SJCRH30 (cell line): ENCODE results near the gene APC2. TPM values are rescaled to one million over a fixed set of nuclear protein-coding genes. Genes with fewer than 3 reads are reported as not detected.
A peak's percentile ranks its signal among the peaks of the same experiment; 100 is the strongest.
"Not testable (repeated sequence)": the region's sequence is repeated elsewhere in the genome, so short reads cannot be mapped to it uniquely, and the experiment has no call there.

Experiments
- DNase-seq, 2 experiments: peaks; one replicate each; pipeline ENCODE4 v3.0.0-alpha.2; 2015 to 2020
- H3K27ac ChIP-seq: fragments of 250-450 bp; sonication (Bioruptor Pico); 2 replicates; pipeline ENCODE4 v1.5.1; 2020; ENCODE audit warnings: mild to moderate bottlenecking, moderate library complexity
- H3K27me3 ChIP-seq: fragments of 250-450 bp; sonication (Bioruptor Pico); 2 replicates; pipeline ENCODE4 v1.5.1; 2020; ENCODE audit warnings: mild to moderate bottlenecking, moderate library complexity
- H3K36me3 ChIP-seq: fragments of 250-450 bp; sonication (Bioruptor Pico); 2 replicates; pipeline ENCODE4 v1.5.1; 2020; ENCODE audit warnings: mild to moderate bottlenecking, moderate library complexity
- H3K4me1 ChIP-seq: fragments of 250-450 bp; sonication (Bioruptor Pico); 2 replicates; pipeline ENCODE4 v1.5.1; 2020; ENCODE audit warnings: mild to moderate bottlenecking, moderate library complexity
- H3K4me3 ChIP-seq: fragments of 250-450 bp; sonication (Bioruptor Pico); 2 replicates; pipeline ENCODE4 v1.5.1; 2020; ENCODE audit warnings: mild to moderate bottlenecking, moderate library complexity
- H3K9me3 ChIP-seq: fragments of 250-450 bp; sonication (Bioruptor Pico); replicated peaks from 2 replicates; pipeline ENCODE4 v1.5.1; 2020; ENCODE audit warnings: mild to moderate bottlenecking, moderate library complexity
- total RNA-seq: library from RNA; depleted of rRNA; stranded (reverse); fragments of >200 nt; shearing (Covaris generic); gene quantifications from 2 replicates; pipeline ENCODE4 v1.2.3, GENCODE V29; 2014

APC2 gene
- total RNA-seq, 1 experiment from 2014 or later: 0.24 TPM

DNA sequence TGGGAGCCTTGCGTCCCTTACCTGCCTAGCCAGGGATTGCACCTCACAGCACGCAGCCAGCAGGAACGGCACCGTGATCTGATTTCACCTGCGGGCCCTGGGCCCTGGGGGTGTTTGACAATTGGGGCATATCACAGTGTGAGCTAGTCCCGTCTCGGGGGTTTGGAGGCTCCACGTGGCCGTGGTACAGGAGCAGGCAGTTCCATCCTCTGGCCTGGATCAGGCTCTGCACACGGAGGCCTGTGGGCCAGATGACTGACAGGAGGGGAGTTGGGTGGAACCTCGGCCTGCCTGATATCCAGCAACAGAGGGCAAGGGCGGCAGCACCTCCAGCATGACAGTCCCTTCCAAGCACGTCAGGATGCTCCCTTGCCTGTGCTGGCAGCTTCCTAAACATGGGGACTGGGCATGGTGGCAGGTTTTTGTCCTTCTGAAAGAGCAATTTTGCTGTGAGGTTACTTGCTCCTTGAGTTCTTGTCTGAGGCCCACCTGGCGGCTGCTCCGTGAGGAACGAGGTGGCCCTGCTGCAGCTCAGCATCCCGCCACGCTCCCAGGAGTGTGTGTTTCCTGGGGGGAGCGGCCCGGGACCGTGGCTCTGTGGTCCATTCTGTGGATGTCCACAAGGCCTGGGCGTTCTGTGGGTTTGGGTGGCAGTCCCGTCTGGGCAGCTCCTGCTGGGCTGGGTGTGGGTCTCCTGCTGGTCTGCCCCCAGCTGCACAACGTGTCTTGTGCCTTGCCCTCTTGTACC is 18.0 kb upstream of the APC2 start:
- peaks cover 48% of the 10 kb centered on the region for H3K36me3 ChIP-seq
- no peak overlapping the region for H3K4me3 ChIP-seq
- no peak overlapping the region for H3K27ac ChIP-seq
- no peaks in the 10 kb centered on the region for H3K4me1 ChIP-seq
- no peaks in the 10 kb centered on the region for H3K27me3 ChIP-seq
- no peaks in the 10 kb centered on the region for H3K9me3 ChIP-seq
- DNase-seq: no peak

DNA sequence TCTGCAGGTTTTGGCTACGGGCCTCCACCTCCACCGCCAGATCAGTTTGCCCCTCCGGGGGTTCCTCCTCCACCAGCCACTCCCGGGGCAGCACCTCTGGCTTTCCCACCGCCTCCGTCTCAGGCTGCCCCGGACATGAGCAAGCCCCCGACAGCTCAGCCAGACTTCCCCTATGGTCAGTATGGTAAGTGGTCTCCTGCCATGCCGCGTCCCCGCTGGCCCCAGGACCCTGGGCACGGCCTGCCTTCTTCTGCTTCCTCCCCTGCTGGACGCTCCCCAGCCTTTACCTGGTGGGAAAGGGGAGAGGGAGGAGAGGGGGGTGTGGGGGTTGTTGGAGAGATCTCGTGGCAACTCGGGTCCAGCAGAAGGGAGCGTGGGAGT is 17.4 kb upstream of the APC2 start:
- Histone ChIP-seq H3K27me3 (no peaks in the 10 kb centered on the region), H3K4me3 (no peak overlapping the region), H3K9me3 (no peaks in the 10 kb centered on the region), H3K4me1 (no peaks in the 10 kb centered on the region), H3K27ac (no peak overlapping the region), H3K36me3 (peaks cover 48% of the 10 kb centered on the region)
- DNase-seq: no peak

DNA sequence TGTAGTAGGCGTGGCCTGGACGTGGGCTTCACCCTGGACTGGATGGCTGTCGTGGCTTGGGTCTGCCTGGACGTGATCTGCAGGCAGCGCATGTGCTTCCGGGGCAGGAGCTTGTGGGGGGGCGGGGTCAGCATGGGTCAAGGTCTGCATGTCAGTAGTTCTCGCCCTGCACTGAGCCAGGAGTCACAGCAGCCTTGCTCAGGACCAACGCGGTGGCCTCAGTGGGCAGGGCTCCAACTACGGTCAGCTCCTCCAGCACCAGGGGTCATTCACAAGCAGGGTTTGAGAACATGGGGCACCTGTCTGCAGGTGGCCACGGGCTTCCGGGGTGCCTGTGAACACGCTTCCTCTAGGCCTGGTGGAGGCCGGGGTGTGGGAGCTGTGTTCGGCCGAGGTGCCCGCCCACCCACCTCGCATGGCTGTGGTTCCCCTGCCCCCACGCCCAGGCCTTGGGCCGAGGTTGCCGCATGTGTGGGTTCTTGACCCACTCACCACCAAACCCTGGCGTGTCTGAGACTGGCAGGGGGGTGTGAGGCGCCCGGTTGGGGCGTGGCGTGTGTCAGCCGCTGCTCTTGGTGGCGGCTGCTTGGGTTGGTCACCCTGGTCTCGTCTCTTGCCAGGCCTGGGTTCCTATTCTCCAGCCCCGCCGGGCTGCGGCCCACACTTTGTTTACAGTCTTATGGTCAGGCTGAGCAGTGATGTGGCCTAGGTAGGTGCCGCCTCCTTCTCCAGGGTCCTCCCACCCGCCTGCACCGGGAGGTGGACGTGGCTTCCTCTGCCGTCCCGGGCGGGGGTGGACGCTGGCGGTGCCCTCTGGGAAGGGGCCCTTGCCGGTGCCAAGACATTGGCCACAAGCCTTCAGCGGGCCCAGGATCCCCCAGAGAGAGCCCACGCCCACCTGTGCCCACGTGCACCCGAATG is 16.5 kb upstream of the APC2 start:
- no peak overlapping the region for H3K4me3 ChIP-seq
- no peak overlapping the region for H3K27ac ChIP-seq
- H3K4me1 ChIP-seq: no peaks in the 10 kb centered on the region
- H3K36me3 ChIP-seq: peaks cover 44% of the 10 kb centered on the region
- no peak for DNase-seq
- no peaks in the 10 kb centered on the region for H3K27me3 ChIP-seq
- H3K9me3 ChIP-seq: no peaks in the 10 kb centered on the region

DNA sequence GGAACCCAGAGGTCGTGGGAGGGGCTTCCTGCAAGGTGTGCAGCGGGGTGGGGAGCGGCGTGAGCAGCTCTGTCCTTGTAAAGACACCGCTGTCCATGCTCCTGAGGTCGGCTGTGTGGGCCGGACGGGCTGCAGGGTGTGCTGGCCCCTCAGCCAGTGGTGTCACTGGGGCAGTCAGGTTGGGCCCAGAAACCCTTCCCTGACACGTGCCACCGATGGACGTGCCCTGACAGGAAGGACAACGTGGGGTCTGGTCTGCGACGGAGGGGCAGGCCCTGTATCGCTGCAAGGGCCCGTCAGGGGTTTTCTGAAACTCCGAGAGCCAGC is 15.9 kb upstream of the APC2 start:
- Histone ChIP-seq H3K4me1 (no peaks in the 10 kb centered on the region), H3K9me3 (no peaks in the 10 kb centered on the region), H3K27me3 (no peaks in the 10 kb centered on the region), H3K36me3 (peaks cover 45% of the 10 kb centered on the region), H3K4me3 (no peak overlapping the region), H3K27ac (no peak overlapping the region)
- DNase-seq: no peak

DNA sequence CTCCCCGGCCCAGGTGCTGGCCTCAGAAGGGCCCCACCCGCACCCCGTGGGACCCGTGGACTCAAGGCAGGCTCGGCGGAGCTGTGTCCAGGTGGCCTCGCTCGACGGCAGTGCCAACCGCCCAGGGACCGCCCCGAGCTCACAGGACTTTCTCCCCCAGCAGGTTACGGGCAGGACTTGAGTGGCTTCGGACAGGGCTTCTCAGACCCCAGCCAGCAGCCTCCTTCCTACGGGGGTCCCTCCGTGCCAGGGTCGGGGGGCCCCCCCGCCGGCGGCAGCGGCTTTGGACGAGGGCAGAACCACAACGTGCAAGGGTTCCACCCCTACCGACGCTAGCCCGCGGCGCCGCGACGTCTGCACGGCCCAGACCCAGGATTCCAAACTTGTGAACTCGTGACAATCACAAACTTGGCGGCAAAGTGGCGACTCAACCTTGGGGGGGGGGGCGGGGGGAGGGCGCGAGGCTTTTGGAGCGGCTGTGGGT is 15.3 kb upstream of the APC2 start:
- peaks cover 45% of the 10 kb centered on the region for H3K36me3 ChIP-seq
- H3K4me3 ChIP-seq: no peak overlapping the region
- H3K27me3 ChIP-seq: no peaks in the 10 kb centered on the region
- DNase-seq: no peak
- H3K27ac ChIP-seq: no peak overlapping the region
- peaks cover 3% of the 10 kb centered on the region; the same call in 1 of the 2 replicates for H3K4me1 ChIP-seq
- no peaks in the 10 kb centered on the region for H3K9me3 ChIP-seq

DNA sequence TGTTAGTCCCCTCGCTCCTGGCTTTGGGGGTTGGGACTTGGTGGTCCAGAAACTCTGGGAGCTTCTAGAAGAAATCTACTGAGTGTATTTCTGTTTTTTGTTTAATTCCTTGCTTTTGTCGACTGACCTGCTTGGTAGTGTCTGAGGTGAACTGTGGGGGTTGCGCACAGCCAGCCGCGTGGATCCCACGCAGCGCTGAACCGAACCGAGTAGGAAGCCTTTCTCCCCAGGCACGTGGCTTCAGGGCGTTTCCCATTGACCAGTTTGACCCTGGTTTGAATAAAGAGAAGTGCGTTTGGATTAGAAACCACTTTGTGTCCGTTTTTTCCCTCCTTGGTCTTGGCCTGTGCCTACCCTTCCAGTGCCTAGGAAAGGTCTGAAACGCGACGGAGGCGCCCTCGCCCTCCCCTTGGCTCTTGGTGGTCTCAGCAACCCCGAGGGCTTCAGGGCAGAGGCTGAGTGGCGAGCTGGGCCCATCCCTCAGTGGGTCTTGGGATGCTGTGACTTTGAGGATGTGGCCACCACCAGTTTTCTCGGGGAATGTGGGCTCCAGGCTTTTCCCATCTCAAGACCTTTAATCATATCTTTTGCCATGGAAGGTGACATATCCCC is 14.4 kb upstream of the APC2 start:
- H3K27me3 ChIP-seq: no peaks in the 10 kb centered on the region
- peaks cover 47% of the 10 kb centered on the region for H3K36me3 ChIP-seq
- H3K9me3 ChIP-seq: no peaks in the 10 kb centered on the region
- no peak for DNase-seq
- H3K4me3 ChIP-seq: no peak overlapping the region
- H3K27ac ChIP-seq: no peak overlapping the region
- peaks cover 3% of the 10 kb centered on the region; the same call in 1 of the 2 replicates for H3K4me1 ChIP-seq

DNA sequence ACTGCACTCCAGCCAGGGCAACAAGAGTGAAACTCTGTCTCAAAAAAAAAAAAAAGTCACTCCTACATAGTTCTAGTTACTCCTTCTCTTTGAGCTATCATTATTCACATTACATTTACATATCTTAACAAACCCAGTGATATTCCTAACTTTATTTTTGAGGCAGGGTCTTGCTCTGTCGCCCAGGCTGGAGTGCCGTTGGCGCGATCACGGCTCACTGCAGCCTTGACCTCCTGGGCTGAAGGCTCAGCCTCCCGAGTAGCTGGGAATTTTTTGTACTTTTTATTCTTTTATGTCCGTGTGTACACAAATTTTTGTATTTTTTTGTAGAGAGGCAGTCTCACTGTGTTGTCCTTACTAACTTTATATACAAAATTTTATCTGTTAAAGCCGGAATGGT is 12.3 kb upstream of the APC2 start:
- Histone ChIP-seq H3K4me1 (peaks cover 3% of the 10 kb centered on the region; the same call in 1 of the 2 replicates), H3K27ac (no peak overlapping the region), H3K9me3 (no peaks in the 10 kb centered on the region), H3K36me3 (peaks cover 54% of the 10 kb centered on the region), H3K27me3 (no peaks in the 10 kb centered on the region), H3K4me3 (peak overlapping the region; percentile 90)
- DNase-seq: no peak

DNA sequence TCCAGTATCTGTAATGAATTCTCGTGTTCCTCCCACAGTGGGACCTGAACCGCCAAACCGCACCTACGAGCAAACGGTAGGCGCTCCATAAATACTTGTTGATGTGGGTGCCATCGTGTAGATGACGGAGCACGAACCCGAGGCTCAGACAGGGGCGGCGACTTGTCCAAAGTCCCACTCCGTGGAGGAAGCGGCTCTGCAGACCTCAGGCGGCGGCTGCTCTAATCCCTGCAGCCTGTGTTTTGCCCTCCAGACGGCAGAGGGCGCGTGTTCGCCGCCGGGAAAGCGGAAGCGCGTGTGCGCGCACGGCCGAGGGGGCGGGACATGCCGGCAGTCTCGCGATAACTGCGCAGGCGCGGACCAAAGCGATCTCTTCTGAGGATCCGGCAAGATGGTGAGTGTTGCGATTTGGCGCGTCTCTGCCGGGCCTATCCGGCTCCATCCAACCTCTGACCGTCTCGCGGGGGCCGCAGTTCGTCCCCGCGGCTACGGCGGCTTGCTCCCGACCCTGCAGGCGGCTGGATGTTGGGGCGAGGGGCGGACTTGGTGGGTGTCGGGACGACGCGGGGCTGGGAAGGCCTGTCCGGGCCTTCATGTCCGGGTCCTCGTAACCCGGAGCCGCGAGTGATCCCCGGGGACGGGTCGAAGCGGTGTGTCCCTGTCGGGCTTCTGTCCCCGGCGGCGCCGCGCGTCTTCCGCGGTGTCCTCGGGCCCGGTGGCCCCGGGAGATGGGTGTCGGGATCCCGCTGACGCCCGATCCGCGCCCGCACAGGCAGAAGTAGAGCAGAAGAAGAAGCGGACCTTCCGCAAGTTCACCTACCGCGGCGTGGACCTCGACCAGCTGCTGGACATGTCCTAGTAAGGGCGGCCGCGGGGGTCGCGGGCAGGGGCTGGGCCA is 11.6 kb upstream of the APC2 start, which contains the start of gene RPS15:
Gene RPS15 (plus strand): TSS at position 362 of the 898 bp plus-strand sequence. CDS start 30 bp downstream, at position 392.
- Histone ChIP-seq H3K27ac (peak within 1 kb of the TSS; percentile 93), H3K9me3 (no peaks in the 10 kb centered on the region), H3K4me1 (peaks cover 3% of the 10 kb centered on the region; the same call in 1 of the 2 replicates), H3K27me3 (no peaks in the 10 kb centered on the region), H3K4me3 (peak within 1 kb of the TSS; percentile 90), H3K36me3 (peaks cover 53% of the 10 kb centered on the region)
- DNase-seq: peak; percentile 94

DNA sequence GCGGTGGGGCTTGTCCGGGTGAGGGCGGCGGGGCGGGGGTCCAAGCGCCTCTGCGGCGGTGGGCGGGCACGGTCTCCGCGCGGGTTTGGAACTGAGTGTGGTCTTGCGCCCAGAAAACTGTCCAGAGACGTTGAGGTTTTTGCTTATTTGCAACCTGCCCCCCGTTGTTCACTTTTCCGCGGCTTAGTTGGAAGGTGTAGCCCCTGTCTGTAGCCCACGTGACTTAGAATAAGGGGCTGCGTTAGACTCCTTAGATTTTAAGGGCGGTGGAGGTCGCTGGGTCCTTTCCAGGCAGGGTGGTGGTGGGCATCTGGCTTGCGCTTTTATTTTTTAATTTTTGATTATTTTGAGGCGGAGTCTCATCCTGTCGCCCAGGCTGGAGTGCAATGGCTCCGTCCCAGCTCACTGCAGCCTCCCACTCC is 11.0 kb upstream of the APC2 start:
- peaks cover 50% of the 10 kb centered on the region for H3K36me3 ChIP-seq
- peak overlapping the region; percentile 90 for H3K4me3 ChIP-seq
- no peaks in the 10 kb centered on the region for H3K27me3 ChIP-seq
- peak overlapping the region; percentile 93 for H3K27ac ChIP-seq
- H3K9me3 ChIP-seq: no peaks in the 10 kb centered on the region
- peaks cover 3% of the 10 kb centered on the region; the same call in 1 of the 2 replicates for H3K4me1 ChIP-seq
- DNase-seq: no peak

DNA sequence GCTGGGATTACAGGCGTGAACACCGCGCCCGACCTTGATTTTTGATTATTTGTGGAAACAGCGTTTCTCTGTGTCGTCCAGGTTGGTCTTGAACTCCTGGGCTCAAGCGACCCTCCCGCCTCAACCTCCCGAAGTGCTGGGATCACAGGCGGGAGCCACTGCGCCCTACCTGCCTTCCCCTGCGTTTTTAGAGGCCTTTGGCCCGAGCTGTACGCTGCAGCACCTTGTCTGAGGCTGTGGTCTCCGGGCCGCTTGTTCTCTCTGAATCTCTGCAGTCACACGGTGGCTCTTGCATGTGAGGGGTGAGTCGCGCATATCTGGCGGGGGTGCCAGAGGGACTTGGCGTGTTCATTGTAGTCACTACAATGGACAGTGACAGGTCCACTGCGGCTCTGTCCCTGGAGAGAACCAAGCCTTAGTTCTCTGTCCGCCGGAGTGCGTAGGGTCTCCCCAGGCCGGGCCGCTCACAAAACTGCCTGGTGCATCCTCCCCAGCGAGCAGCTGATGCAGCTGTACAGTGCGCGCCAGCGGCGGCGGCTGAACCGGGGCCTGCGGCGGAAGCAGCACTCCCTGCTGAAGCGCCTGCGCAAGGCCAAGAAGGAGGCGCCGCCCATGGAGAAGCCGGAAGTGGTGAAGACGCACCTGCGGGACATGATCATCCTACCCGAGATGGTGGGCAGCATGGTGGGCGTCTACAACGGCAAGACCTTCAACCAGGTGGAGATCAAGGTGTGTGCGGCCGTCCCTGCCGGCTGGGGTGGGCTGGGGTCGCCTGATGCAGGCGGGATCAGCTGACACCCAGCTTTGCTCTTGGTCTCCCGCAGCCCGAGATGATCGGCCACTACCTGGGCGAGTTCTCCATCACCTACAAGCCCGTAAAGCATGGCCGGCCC is 10.2 kb upstream of the APC2 start:
- not testable (repeated sequence) for H3K4me1 ChIP-seq, H3K9me3 ChIP-seq, H3K27me3 ChIP-seq, DNase-seq
- peaks cover 44% of the 10 kb centered on the region for H3K36me3 ChIP-seq
- peak overlapping the region; percentile 93; the same call in 1 of the 2 replicates for H3K27ac ChIP-seq
- peak overlapping the region; percentile 90 for H3K4me3 ChIP-seq

DNA sequence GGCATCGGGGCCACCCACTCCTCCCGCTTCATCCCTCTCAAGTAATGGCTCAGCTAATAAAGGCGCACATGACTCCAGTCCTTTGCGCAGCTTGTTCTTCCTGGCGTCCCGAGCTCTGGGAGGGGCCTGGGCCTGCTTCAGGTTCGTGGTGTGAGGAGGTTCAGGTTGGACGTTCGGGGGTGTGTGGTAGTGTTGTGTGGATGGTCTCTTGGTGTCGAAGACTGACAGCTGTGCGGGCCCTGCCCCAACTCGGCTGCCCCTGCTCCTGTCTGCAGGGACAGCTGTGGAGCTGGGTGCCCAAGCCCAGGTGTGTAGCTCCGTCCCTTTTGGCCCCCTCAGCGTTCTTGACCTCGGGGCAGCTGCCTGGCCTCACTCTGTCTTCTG is 9.5 kb upstream of the APC2 start:
- peaks cover 44% of the 10 kb centered on the region for H3K36me3 ChIP-seq
- H3K4me1 ChIP-seq: peaks cover 3% of the 10 kb centered on the region; the same call in 1 of the 2 replicates
- no peak for DNase-seq
- no peak overlapping the region for H3K27ac ChIP-seq
- no peaks in the 10 kb centered on the region for H3K27me3 ChIP-seq
- H3K9me3 ChIP-seq: no peaks in the 10 kb centered on the region
- H3K4me3 ChIP-seq: no peak overlapping the region

DNA sequence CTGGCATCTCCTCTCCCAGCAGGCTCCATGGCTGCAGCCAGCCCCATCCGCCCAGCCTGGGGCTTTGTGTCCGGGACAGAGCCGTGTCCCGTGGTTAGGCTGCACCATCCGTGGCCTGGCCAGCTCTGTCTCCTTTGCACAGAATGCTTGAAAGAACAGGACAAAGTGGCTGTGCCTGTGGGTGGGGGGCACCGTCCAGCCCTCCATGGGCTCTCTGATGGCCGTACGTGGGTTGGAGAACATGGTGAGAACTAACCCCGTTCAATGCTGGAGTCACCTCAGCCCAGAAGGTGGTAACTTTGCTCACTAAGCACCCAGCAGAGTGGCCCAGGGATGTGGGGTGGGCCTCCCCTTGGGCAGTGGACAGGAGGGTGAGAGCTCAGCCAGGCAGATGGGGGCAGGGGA is 8.9 kb upstream of the APC2 start:
- no peak for DNase-seq
- Histone ChIP-seq H3K27me3 (no peaks in the 10 kb centered on the region), H3K4me1 (peaks cover 3% of the 10 kb centered on the region; the same call in 1 of the 2 replicates), H3K9me3 (no peaks in the 10 kb centered on the region), H3K27ac (no peak overlapping the region), H3K4me3 (no peak overlapping the region), H3K36me3 (peaks cover 44% of the 10 kb centered on the region)
